ENCODE results near the gene INPP5D. TPM values are rescaled to one million over a fixed set of nuclear protein-coding genes. Genes with fewer than 3 reads are reported as not detected.
A peak's percentile ranks its signal among the peaks of the same experiment; 100 is the strongest.

Gene INPP5D
- total and polyA plus RNA-seq, 2 of the 13 experiments (the other 11 are each of a cell fraction or from before 2014, with no cell fraction given) = 16.7 to 18.0 TPM

DNA sequence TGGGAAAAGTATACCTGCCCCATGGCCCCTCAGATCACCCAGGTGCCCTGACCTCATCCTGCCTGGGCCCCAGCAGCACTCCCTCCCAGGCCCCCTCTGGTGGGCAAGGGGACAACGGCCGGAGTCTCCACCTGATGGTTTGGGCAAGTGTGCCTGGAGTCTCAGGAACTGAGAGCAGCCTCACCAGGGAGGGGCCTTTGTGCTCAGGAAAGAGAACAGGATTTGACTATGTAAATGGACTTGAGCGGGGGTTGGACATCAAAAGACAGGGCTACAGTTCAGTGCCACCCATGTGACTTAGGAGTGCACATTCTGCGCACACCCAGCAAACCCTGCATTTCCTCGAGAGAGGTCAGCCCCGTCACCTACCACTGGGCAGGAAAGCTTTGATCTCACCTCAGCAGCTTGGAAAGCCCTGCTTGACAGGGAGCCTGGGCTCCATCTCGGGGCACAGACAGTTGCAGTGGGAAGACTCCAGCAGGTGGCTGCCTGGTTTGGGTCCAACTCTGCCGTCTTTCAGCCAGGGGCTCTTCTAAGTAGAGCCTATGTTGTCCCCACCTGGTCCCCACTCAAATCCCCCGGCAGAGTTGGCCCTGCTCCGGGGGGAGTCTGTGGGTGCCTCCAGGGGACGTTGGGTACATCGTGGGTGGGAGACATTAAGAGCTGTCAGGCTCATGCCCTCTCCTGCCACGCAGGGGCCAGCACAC lies 3.3 kb downstream of the INPP5D start (continued):
- no peak for TF ChIP-seq SRY (CRISPR knock-in tag; IDR thresholded peaks at IDR 0.05)
- TF ChIP-seq LCORL (IDR thresholded peaks at IDR 0.05) = no peak
- TF ChIP-seq LCORL (CRISPR knock-in tag; IDR thresholded peaks at IDR 0.05) = peak; percentile 94
- TF ChIP-seq ZNF383 (CRISPR knock-in tag; IDR thresholded peaks at IDR 0.05; ENCODE audit: borderline replicate concordance) = no peak
- TF ChIP-seq KDM2A (CRISPR knock-in tag; IDR thresholded peaks at IDR 0.05; ENCODE audit: borderline replicate concordance, low read depth) = peak; percentile 88
- TF ChIP-seq, protein P1, sequence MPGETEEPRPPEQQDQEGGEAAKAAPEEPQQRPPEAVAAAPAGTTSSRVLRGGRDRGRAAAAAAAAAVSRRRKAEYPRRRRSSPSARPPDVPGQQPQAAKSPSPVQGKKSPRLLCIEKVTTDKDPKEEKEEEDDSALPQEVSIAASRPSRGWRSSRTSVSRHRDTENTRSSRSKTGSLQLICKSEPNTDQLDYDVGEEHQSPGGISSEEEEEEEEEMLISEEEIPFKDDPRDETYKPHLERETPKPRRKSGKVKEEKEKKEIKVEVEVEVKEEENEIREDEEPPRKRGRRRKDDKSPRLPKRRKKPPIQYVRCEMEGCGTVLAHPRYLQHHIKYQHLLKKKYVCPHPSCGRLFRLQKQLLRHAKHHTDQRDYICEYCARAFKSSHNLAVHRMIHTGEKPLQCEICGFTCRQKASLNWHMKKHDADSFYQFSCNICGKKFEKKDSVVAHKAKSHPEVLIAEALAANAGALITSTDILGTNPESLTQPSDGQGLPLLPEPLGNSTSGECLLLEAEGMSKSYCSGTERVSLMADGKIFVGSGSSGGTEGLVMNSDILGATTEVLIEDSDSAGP (CRISPR knock-in tag; IDR thresholded peaks at IDR 0.05; ENCODE audit: borderline replicate concordance) = peak; percentile 89
- no peak for TF ChIP-seq JUNB (CRISPR knock-in tag; IDR thresholded peaks at IDR 0.05; ENCODE audit: borderline replicate concordance)
- no peak for TF ChIP-seq CENPX (CRISPR knock-in tag; IDR thresholded peaks at IDR 0.05)
- TF ChIP-seq, protein P2, sequence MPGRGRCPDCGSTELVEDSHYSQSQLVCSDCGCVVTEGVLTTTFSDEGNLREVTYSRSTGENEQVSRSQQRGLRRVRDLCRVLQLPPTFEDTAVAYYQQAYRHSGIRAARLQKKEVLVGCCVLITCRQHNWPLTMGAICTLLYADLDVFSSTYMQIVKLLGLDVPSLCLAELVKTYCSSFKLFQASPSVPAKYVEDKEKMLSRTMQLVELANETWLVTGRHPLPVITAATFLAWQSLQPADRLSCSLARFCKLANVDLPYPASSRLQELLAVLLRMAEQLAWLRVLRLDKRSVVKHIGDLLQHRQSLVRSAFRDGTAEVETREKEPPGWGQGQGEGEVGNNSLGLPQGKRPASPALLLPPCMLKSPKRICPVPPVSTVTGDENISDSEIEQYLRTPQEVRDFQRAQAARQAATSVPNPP (CRISPR knock-in tag; IDR thresholded peaks at IDR 0.05) = no peak; the same call in 1 of the 2 replicates
- TF ChIP-seq ZNF24 (IDR thresholded peaks at IDR 0.05) = 0 out of 2 replicates have a peak, but pooled peaks have one; percentile 13
- peak; percentile 94 for TF ChIP-seq HDAC1 (CRISPR knock-in tag; IDR thresholded peaks at IDR 0.05)
- peak; percentile 68 for TF ChIP-seq ELF1 (CRISPR knock-in tag; IDR thresholded peaks at IDR 0.05)
- no peak for TF ChIP-seq ZNF572 (CRISPR knock-in tag; IDR thresholded peaks at IDR 0.05)
- TF ChIP-seq, protein P3, sequence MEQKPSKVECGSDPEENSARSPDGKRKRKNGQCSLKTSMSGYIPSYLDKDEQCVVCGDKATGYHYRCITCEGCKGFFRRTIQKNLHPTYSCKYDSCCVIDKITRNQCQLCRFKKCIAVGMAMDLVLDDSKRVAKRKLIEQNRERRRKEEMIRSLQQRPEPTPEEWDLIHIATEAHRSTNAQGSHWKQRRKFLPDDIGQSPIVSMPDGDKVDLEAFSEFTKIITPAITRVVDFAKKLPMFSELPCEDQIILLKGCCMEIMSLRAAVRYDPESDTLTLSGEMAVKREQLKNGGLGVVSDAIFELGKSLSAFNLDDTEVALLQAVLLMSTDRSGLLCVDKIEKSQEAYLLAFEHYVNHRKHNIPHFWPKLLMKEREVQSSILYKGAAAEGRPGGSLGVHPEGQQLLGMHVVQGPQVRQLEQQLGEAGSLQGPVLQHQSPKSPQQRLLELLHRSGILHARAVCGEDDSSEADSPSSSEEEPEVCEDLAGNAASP (CRISPR knock-in tag; IDR thresholded peaks at IDR 0.05; ENCODE audit: borderline replicate concordance) = peak; percentile 92
- TF ChIP-seq GLI4 (CRISPR knock-in tag; IDR thresholded peaks at IDR 0.05; ENCODE audit: borderline replicate concordance) = no peak
- TF ChIP-seq ZNF10 (CRISPR knock-in tag; IDR thresholded peaks at IDR 0.05; ENCODE audit: borderline replicate concordance, low read depth) = no peak
- TF ChIP-seq ZFP62 (CRISPR knock-in tag; IDR thresholded peaks at IDR 0.05) = no peak
- peak; percentile 92 for TF ChIP-seq NAIF1 (CRISPR knock-in tag; IDR thresholded peaks at IDR 0.05; ENCODE audit: borderline replicate concordance)
- TF ChIP-seq SMAD1 (CRISPR knock-in tag; IDR thresholded peaks at IDR 0.05; ENCODE audit: borderline replicate concordance, low read depth) = peak; percentile 73; the same call in 1 of the 2 replicates
- peak; percentile 27; the same call in 1 of the 2 replicates for TF ChIP-seq NRL (CRISPR knock-in tag; IDR thresholded peaks at IDR 0.05; ENCODE audit: borderline replicate concordance)
- no peak for TF ChIP-seq FOXK2 (IDR thresholded peaks at IDR 0.05)
- TF ChIP-seq ZFP36 (IDR thresholded peaks at IDR 0.05; ENCODE audit: borderline replicate concordance, low read depth, low read length, partially characterized antibody) = no peak
- no peak for TF ChIP-seq MYNN (CRISPR knock-in tag; IDR thresholded peaks at IDR 0.05; ENCODE audit: low read depth)
- TF ChIP-seq SOX13 (IDR thresholded peaks at IDR 0.05) = peak; percentile 17; the same call in 1 of the 2 replicates
- TF ChIP-seq SOX13 (CRISPR knock-in tag; conservative IDR thresholded peaks at IDR 0.05 in 1 of 2, IDR thresholded peaks at IDR 0.05 in 1 of 2) = peak in 1 of 2 experiments; percentile 87; a peak in 2 of 4 replicates
- peak in 1 of 2 experiments; percentile 60; a peak in 2 of 4 replicates for TF ChIP-seq POLR2A (IDR thresholded peaks at IDR 0.05; ENCODE audit: insufficient read depth in 1 of 2, low read depth in 2 of 2, low read length in 2 of 2)
- TF ChIP-seq ZFP36L2 (CRISPR knock-in tag; IDR thresholded peaks at IDR 0.05) = no peak
- TF ChIP-seq ZFP37 (CRISPR knock-in tag; IDR thresholded peaks at IDR 0.05; ENCODE audit: borderline replicate concordance) = no peak; the same call in 1 of the 2 replicates
